IPS-NIHi11 (cell line): ENCODE results near the gene CCR5AS.
"Not testable (repeated sequence)": the region's sequence is repeated elsewhere in the genome, so short reads cannot be mapped to it uniquely, and the experiment has no call there.

ENCODE experiments used
- DNase-seq: peaks from one replicate; pipeline ENCODE4 v3.0.0; 2012; ENCODE audit warnings: mixed read lengths, low spot score

CCR5AS gene

DNA sequence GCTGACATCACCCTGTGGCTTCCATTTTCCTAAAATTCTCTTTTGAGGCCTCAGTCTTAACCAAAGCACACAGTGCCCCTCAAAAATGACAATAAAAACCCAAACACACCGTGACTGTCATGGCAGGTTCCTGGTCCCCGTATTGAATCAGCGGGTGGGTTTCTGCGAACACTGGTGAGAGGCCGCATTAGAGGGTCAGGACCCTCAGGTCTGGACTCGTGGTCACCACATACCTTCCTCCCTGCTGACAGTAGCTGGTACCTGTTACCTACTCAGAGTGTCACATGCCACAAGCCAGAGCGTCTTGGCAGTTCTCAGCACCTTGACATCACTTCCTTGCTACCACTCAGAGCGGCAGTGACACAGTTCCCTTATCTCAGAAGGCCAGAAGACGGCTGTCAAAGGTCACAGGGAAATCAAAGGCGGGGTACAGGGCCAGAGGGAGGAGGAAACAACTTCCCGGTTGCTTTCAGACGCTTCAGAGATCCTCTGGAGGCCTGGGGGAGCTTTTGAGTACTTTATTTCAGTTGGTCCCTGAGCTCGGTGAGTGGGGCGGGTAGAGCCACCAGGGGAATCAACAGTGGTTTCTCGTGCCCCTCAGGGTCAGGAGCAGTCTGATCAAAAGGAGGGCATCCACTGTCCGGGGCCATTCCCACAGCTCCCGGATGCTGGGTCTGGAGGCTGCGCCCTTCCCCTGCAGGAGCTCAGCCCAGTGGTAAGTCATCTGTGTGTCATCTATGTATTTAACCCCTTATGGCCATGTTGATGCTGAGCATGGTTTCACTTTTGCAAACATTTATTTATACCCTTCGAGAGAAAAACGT, at the start of gene CCR5AS, which contains the start of gene CCRL2:
TSS of gene CCR5AS (minus strand) at position 279 of the 824 bp plus-strand sequence.
TSS of gene CCRL2 (plus strand) at position 472 of the 824 bp plus-strand sequence. CDS start 821 bp downstream, outside the sequence.
- no peak for DNase-seq

DNA sequence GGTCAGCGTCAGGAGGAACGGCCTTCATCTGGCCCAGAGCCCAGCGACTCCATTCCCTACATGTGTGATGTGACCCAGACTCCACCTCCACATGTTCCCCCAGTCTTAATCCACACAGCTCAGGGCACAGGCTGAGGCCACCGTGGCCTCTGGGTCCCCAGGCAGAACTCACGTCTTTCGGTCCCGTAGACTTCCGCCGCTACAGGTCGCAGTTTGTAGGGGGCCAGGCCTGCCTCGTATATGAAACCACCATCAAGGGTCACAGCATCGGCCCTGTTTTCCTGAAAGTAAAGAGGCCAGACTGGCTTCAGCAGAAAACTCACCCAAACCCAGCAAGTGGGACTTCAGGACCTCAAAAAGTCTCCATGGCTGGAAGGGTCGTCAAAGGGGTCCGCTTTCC, 49.3 kb upstream of the CCR5AS start:
- DNase-seq: no peak

DNA sequence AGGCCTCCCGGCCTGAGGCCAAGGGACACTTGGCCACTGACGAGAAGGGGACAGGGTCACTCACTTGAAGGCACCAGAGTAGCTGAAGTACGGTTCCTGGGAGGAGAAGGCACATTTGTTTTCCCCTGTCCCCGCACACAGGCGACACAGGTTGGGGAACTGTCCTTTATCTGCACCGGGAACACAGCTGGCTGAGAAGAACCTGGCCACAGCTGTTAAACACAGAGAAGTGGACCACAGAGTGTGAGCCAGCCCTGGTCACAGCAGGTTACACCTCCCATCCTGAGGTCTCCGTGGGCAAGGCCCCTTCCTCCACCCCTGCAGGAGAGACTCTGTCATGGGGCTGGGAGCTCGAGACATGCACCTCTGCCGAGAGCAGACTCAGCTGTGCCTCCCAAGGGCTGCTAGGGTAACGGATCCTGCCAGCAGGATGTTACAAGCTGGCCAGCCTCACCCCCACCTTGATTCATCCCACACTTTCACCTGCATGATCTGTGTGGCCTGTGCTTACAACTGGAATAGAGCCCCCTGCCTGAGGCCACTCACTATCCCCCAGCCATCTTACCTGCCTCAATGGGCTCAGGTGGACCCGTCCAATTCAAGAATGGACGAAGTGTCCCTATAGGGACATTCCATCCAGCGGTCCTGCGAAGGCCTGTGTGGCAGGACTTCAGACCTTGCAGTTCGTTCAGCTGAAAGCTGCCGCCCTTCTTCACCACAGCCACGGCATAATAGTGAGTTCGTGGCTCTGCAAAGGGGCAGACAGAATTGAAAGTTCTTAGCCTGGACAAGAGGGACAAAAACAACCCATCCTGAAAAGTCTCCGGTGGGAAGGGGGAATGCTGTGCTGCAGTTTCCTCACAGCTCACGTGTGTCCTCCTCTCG, 48.6 kb upstream of the CCR5AS start:
- no peak for DNase-seq

DNA sequence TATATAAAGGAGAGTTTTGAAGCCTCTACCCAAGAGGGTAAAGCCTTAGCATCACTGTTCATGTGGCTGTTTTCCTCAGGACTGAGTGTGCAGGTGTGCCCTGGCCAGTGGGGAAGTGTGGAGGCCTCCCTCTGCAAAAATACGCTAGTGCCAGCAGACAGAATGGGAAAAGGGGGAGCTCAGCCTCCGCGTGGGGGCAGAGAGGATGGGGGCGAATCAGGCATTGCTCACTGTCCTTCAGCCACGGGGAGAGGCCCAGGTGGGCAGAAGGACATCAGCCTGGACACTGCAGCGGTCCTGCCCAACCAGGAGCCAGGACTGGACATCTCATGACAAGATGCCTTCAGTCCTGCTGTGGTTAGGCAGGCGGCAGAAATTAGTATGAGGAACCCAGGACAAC, 47.7 kb upstream of the CCR5AS start:
- no peak for DNase-seq

DNA sequence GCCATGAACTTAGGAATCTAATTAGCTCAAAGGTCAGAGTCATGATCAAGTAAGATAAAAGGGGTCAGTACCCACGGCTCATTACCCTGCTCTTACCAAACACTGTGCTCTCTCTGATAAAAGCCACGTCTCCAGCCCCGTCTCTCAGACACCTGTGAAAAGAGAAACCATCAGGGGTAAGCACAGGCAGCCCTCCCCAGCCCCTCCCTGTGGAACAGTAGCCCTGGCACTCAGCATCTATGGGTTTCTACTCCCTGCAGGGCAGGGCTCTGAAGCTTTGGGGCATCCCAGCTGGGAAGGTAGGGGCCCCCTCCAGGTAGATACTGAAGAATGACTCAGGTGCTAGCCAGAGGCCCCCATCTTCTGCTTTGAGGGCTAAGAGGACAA, 47.3 kb upstream of the CCR5AS start:
- no peak for DNase-seq

DNA sequence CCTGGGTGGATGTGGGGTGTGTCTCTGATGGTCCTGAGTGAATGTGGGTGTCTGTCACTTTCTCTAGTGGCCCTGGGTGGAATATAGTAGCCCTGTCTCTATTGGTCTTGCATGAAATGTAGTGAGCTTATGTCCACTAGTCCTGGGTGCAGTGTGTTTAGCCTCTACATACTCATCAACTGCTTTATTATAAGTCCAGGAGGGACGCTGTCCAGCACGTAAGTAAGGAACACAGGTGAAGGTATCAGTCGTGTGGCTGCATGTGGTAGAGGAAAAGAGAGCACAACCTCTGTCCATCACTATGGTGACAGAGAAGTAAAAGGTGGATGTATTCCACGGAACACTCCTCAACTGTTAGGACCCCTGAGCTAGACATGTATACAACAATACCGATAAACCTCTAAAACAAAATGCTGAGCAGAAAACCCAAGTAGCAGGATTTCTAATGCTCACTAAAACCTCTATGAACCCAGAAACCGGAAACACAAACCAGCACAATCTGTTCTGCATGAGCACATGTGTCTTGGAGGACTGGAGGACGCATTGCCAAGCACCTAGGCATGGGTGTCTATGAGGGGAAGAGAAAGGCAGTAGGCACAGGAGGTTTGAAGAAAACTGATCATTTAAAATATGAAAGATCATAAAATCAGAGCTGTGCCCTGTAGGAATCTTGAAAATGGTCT, 46.8 kb upstream of the CCR5AS start:
- no peak for DNase-seq

DNA sequence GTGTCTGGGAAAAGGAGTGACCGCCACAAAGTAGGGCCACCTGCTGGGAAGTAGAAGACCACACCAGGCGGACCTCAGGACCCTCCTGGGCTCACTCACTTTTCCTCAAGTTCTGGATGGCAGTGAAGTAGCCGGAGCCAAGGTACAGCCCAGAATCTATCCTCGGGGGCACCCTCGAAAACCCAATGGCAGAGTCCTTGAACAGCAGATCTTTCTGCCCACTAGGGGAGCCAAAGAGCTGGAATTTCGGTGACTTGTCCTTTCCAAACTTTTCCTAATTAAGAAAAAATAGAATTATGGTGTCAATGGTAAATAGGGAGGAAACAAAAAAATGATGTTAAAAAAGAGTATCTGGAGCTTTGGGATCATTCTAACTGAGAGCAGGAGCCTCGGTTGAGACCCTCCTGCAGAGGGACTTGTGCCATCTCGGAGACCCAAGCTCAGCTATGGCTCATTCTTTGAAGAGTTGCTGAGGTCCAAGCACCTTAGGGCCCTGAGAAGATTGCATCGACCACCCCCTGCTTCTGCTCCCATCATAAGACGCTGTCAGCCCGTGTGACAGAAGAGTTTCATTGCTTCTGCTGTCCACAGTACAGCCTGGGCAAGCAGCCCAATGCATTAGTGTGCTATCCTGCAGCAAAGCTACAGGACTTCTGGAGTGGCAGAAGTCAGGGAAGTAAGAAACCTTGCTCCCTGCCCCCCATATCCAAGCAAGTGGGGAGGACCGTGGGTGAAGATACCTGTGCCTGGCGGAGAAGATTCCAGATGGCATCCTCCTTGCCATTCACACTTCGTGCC, 43.1 kb upstream of the CCR5AS start:
- DNase-seq: peak; percentile 76

DNA sequence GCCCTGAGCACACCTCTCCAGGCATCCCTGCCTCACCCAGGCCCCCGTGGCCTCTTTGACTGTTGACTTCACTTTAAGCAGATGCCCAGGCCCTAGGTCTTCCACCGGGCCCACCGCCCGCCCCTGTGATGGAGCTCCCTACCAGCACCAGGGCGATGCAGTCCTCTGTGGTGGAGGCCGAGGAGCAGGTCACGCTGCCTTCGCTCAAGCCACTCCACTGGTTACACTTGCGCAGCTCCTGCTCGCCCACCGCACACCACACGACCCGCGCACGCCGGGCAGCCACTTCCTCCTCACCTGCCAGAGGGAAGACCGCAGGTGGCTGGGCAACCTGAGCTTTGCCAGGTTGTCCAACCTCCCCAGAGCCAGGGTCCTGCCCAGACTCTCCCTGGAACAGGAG, 41.9 kb upstream of the CCR5AS start:
- DNase-seq: no peak

DNA sequence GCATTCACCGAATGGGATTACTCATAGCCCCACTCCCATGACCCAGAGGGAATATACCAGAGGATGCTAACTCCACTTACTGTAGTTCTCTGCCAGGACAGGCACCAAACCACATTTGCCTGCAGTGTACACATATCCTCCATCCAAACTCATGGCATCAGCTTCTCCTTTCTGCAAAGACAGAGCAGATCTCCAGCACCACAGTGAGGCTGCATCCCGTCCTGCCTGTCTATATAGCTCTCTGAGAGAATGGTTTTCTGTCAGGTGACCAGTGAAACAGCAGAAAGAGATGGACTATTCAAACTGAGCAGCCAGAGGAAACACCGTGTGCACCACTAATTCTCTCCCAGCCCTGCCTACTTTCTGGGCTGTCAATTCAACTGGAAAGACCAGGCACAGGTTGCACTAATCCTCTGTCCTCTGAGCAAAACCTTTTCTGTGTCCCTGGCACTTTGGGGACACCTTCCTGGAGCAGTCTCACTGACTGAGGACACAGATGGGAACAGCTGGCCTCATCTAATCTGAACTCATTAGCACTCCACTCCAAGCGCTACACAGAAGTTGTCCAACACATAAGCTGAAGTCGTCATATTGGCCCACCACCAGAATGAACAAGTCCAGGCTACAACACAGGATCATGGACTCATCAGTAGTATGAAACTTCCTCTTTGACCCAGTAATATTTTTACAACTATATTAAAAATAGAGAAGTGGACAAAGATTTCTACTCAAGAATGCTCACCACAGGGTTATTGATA, 40.5 kb upstream of the CCR5AS start:
- DNase-seq: no peak

DNA sequence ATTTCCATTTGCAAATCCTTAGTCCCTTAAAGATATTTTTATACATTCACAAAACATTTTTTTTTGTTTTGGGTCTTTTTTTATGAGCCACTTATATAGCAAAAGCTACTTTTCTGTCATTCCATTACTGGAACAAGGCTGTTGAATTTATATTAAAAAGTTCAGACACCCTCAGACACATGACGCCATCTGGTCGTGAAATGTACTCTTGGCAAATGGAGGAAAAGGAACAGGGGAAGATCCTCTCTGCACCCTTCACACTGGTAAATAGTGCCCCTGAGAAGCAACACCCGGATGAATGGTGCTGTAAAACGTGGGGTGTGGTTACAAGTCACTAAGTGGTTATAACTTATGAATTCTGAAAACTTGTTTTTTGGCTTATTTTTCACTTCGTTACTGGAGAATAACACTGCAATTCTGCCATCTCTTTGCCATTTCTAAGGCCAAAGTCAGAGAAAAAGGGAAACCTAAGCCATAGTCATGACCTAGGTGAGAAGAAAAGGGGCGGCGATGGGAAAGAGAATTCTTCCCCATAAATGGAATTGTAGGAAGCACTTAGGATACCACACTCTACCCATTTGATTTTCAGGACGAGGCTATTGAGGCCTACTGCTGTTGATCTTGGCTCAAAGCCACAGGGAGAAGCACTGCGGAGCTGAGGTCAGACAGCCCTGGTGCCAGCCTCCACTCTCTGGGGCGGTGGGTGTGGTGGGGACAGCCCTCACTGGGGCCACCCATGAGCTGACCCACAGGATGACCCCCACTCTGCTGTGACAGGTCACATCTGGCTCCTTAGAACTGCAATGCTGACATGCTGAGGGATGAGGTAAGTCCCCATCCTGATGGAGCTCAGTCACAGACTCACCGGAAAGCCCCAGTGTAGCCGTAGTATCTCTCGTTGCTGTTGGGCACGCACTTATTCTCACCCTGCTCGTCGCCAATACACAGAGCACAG, 36.0 kb upstream of the CCR5AS start:
- no peak for DNase-seq

DNA sequence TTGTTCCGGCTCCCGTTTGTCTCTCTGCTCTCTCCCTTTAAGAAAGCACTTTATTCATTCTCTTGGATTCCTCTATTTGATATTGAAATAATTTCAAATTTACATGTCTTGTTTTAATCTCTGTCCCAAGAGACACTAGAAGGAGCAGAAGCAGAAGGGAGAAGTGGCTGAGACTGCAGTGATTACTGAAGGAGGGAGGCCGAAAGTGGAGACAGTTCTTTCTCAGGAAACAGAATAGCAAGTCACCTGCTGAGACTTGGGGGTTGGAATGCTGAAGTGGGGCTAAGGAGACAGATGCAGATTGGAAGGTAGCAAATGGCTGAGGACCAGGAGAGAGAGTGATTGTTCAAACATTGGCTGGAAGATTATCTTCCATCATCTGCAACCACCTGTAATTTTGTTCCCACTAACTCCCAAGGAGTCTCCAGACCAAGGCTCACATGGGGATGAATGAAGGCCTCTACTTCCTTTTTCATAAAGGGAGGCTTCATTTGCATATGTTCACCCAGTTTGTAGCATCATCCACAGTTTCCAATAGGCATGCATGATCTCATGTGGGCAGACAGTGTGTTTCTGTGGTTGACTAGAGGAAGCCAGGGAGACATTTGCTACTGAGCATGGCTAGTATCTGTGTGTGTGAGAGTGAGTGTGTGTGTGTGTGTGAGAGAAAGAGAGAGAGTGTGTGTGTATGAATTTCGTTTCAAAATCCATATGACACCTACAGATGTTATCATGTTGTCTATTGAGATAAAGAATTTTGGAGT, 33.8 kb upstream of the CCR5AS start:
- DNase-seq: no peak

DNA sequence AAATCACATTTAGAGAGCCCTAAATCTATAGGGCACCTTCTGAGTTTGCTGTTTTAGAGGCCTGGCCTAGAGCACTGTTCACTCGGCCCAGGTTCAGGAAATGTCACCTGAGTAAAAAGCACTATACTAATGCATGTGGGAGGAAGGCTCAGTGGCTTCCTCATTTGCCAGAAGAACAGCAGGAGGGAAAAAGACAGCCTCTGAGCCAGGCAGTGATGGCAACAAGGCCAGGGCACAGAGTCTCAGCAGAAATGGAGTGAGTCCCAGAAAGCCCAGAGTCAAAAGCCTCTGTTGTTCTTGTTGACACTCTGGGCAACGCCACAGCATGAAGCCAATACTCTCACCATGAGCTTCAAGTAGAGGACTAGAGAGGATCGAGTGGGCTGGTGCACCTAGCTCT, 32.0 kb upstream of the CCR5AS start:
- no peak for DNase-seq

DNA sequence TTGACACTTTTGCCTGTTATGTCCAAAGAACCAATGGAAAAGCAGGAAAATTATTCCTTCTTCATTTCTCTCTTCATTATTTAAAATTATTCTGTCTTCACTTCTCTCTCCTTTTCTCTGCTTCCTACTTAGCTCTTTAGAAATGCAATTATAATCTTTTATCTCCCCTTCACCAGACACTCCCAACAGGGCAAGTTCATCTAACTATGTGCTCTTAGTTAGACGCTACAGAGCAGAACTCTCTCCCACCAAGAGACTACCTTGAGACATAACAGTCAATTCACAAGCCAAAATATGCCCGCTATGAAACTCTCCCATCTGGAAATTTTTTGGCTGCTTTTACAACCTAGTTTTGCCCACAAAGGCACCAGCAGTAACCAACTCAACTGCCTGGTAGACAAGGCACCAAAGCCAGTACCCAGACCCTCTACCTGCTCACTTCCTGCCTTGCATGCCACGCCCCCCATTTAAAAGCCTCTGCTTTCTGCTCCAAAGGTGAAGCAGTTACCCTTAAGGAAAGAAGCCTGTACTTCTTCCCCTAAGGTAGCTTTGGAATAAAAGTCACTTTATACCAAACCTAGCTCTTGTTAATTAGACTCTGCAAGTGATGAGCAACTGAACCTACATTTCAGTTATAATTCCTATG, 28.3 kb upstream of the CCR5AS start:
- no peak for DNase-seq

DNA sequence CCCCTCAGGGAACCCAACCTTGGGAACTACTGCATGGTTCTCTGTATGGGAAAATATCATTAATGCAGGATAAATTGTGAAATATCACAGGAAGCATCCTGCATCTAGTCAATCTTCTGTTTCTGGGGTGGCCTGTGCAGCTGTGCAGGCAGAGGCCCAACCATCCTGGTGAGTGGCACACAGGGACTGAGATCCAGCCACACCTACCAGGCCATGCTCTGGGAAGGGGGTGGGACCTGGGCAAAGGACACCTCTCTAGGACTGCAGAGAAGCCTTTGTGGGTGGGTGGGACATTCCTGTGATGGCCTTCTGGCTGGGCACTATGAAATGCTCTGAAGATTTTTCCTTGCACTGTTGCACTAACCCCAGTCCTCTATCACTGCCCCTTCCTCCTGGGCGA, 27.0 kb upstream of the CCR5AS start:
- DNase-seq: no peak

DNA sequence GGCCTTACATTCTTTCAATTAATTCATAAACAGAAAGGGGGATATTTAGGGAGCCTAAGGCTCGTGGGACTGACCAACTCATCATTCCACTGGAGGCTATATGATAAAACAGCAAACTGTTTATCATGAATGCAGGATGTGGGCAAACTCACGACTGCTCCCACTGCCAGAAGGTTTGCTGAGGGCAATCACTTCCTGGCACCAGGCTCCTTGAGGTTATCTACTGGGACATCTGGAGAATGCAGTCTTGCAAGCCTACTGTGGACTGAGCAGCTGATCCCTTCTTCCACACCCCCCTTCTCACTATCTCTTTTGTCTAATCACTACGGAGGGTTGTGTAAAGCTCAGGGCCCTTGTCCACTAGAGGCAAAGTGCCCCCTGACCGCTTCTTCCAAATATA, 26.3 kb upstream of the CCR5AS start:
- not testable (repeated sequence) for DNase-seq

DNA sequence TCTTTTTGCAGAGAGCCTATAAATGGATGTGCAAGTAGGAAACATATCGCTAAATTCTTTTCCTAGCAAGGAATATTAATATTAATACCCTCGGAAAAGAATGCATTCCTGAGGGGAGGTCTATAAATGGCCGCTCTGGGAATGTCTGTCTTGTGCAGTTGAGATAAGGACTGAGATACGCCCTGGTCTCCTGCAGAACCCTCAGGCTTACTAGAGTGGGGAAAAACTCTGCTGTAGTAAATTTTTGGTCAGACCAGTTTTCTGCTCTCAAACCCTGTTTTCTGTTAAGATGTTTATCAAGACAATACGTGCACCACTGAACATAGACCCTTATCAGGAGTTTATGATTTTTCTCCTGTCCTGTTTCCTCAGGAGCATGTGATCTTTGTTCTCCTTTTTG, 25.0 kb upstream of the CCR5AS start:
- DNase-seq: not testable (repeated sequence)

DNA sequence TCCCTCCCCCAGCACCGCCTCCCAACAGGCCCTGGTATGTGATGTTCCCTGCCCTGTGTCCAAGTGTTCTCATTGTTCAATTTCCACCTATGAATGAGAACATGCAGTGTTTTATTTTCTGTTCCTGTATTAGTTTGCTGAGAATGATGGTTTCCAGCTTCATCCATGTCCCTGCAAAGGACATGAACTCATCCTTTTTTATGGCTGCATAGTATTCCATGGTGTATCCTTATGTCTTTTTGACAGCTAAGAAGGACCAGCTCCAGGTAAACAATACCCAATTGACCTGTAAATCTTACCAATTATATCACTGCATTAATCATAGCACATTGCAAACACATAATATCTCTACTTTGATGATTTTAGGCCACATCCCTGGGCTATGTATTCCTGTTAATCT, 24.0 kb upstream of the CCR5AS start:
- DNase-seq: not testable (repeated sequence)

DNA sequence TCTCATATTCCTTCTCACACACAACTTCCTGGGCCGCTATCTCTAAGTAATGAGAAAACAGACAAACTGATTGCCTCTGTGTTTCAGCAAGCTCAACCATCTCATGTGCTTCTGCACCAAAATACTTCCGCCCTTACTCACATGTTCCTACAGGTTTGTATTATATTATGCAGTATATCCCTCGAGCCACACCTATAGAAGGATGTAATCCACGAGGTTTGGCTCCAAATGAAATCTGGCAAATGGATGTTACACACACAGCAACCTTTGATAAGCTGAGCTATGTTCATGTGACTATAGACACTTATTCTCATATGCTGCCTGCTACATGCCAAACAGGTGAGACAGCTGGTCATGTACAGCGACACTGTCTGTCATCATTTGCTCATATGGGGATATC, 22.8 kb upstream of the CCR5AS start:
- DNase-seq: no peak
